Esophagus muscularis mucosa (tissue), 3 donors: ENCODE data around the gene SETBP1.

Experiments used
- CTCF ChIP-seq, 3 experiments: fragments of 200-600 bp in 2 of 3; fragments of 450-650 bp in 1 of 3; sonication (generic) in 2 of 3; IDR thresholded peaks; one replicate each; pipeline ENCODE4 v1.5.1; 2017 to 2019; ENCODE audit warnings: antibody characterized with exemption in 3 of 3, mild to moderate bottlenecking in 2 of 3, moderate library complexity in 1 of 3
- POLR2A ChIP-seq: fragments of 450-650 bp; IDR thresholded peaks from one replicate; pipeline ENCODE4 v1.6.1; 2017; ENCODE audit warnings: antibody characterized with exemption, moderate library complexity, mild to moderate bottlenecking, low read depth

GRCh38 chr18:44974174-44974573, 293.5 kb downstream of the SETBP1 start:
- TF ChIP-seq POLR2A, result no peak
- no peak for TF ChIP-seq CTCF (IDR thresholded peaks at IDR 0.05)
